Inflammatory macrophage treated with lipopolysaccharide for 1 hour (primary cell): Measurements from ENCODE around the gene PAQR9.
"Not testable (repeated sequence)": the region's sequence is repeated elsewhere in the genome, so short reads cannot be mapped to it uniquely, and the experiment has no call there.

Source experiments
- DNase-seq, 2 donors: peaks; one replicate each; pipeline ENCODE4 v3.0.0-alpha.2; 2020 to 2022

Gene PAQR9

GRCh38 chr3:142963516-142964448 lies at the start of gene PAQR9:
Gene PAQR9 (minus strand): TSS chr3:142963674. CDS start chr3:142963336, 338 bp downstream.
- DNase-seq = no peak

GRCh38 chr3:143011705-143012104 lies 48.2 kb upstream of the PAQR9 start:
- no peak for DNase-seq

GRCh38 chr3:143010024-143010423 lies 46.5 kb upstream of the PAQR9 start:
- no peak for DNase-seq

- no peak for DNase-seq
These were observed 41.3 kb upstream of the PAQR9 start for GRCh38 chr3:143004823-143005222.

- DNase-seq = no peak
These were observed 39.3 kb upstream of the PAQR9 start for GRCh38 chr3:143002727-143003126.

GRCh38 chr3:143002083-143002712 lies 38.7 kb upstream of the PAQR9 start:
- DNase-seq = peak; percentile 51 to 53

- peak; percentile 96 to 97 for DNase-seq
These were observed 38.1 kb upstream of the PAQR9 start, which contains the start of gene U2SURP for GRCh38 chr3:143001369-143002082. Gene U2SURP (plus strand): TSS chr3:143001570. CDS start chr3:143001629, 59 bp downstream.

GRCh38 chr3:143001034-143001368 lies 37.5 kb upstream of the PAQR9 start:
- DNase-seq = no peak

GRCh38 chr3:143000528-143000927 lies 37.1 kb upstream of the PAQR9 start:
- DNase-seq = no peak

GRCh38 chr3:142999881-143000280 lies 36.4 kb upstream of the PAQR9 start:
- no peak for DNase-seq

GRCh38 chr3:142998439-142998838 lies 35.0 kb upstream of the PAQR9 start:
- DNase-seq = no peak

GRCh38 chr3:142997330-142997729 lies 33.9 kb upstream of the PAQR9 start:
- DNase-seq = no peak

- DNase-seq = peak; percentile 85 to 87
These were observed 30.5 kb upstream of the PAQR9 start for GRCh38 chr3:142993958-142994442.

GRCh38 chr3:142992323-142992722 lies 28.8 kb upstream of the PAQR9 start:
- no peak for DNase-seq

- DNase-seq = peak; percentile 75 to 81
These were observed 27.2 kb upstream of the PAQR9 start for GRCh38 chr3:142990721-142991120.

- DNase-seq = not testable (repeated sequence)
These were observed 25.4 kb upstream of the PAQR9 start for GRCh38 chr3:142988826-142989225.

- DNase-seq = not testable (repeated sequence)
These were observed 24.7 kb upstream of the PAQR9 start for GRCh38 chr3:142988221-142988620.

GRCh38 chr3:142987707-142988106 lies 24.2 kb upstream of the PAQR9 start:
- DNase-seq = peak in 1 of 2 donors; percentile 80

- peak; percentile 34 to 72 for DNase-seq
These were observed 23.7 kb upstream of the PAQR9 start for GRCh38 chr3:142987080-142987700.

- no peak for DNase-seq
These were observed 20.8 kb upstream of the PAQR9 start for GRCh38 chr3:142984255-142984654.

- no peak for DNase-seq
These were observed 19.8 kb upstream of the PAQR9 start for GRCh38 chr3:142983318-142983717.

GRCh38 chr3:142982038-142982773 lies 18.7 kb upstream of the PAQR9 start:
- no peak for DNase-seq
